Stimulated activated CD8-positive, alpha-beta memory T cell treated with anti-CD3 and anti-CD28 coated beads, Interleukin-12 subunit alpha, Interleukin-12 subunit beta, amount 100 ng/mL, for 1 hour (primary cell): ENCODE measurements around the gene C13orf46.

ENCODE experiments used
- DNase-seq: peaks from one replicate; pipeline ENCODE4 v3.0.0-alpha.2; 2020; ENCODE audit warnings: low read depth

C13orf46 gene

DNA sequence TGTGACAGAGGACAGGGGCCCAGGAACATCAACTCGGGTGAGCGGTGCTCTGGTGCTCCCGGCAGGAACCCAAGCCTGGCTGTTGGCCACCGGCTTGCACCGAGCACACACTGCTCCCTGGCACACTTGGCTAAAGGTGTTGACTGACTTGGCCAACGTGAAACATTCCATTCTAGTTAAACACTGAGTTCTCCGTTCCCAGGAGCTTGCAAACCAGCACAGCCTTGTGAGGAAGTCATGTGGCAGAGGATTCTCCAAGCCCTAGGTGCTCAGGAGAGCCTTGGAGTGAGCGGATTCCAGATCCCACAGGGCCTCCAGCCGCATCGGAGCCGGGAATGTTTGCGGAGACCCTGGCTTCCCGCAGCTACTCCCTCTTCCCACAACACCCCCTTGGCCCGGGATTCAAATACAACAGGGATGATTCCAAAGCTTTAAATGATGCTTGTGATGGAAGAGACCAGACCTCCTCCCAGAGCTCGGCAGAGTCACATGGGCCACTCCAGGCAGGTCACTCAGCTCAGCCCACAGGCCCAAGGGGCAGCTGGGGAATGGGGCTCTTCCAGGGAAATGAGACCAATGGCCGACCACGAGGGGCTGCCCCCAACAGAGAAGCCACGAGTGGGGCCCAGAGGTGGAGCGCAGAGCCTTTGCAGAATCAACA, 2.9 kb downstream of the C13orf46 start:
- no peak for DNase-seq

DNA sequence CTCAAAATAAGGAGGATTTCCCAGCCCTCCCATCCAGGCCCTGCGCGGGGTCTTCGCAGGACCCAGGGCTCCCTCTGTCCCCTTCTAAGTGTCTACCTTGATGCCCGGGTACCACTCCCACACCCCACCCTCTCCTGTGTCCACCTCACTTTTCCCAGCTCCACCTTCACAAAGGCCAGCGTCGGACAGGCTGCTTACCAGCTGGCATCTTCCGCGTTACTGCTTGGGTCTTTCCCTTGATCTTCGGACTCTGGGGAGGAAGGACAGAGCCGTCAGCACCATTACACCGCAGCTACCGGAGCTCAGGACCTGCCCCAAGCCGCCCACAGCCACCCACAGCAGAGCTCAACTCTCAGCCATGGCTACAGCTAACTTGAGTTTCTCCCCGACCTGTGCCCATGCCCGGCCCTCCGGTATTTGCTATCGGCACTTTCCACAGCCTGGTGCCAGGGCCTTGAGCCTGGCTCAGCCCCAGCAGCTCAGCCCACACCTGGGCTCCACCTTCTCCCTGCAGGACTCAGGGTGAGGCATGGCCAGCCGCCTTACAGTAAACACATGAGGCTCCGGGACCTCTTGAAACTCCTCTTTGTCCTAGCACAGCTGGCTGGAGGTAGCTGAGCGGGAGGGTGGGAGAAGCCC, 3.8 kb downstream of the C13orf46 start:
- no peak for DNase-seq

DNA sequence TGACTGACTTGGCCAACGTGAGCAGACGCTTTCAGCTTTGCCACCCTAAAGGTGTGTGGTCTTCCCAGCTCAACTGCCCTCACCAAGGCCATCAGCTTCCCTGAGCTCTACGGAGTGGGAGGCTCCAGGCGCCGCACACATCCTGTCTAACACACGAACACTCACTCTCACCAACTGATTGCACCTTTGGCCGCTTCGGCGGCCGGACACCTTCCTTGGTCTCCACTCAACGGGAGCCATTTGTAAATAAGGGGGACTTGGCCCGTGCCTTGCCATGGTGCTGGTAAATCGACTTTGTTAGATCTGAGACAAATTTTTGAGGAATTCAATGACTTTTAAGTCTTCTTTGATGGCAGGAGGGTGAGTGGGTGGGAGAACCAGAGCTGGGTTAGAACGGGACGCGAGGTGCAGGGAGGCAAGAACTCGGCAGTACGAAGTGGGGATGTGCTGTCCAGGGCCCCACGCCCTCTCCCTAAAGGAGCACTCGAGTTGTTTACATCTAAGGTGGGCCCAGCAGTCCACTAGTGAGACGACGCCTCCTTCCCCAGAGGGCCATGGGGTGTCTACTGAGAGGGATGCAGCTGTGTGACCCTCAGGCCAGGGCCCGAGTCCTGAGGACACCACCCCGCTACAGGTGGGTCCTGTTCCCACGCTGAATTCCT, 4.4 kb downstream of the C13orf46 start:
- DNase-seq = no peak

DNA sequence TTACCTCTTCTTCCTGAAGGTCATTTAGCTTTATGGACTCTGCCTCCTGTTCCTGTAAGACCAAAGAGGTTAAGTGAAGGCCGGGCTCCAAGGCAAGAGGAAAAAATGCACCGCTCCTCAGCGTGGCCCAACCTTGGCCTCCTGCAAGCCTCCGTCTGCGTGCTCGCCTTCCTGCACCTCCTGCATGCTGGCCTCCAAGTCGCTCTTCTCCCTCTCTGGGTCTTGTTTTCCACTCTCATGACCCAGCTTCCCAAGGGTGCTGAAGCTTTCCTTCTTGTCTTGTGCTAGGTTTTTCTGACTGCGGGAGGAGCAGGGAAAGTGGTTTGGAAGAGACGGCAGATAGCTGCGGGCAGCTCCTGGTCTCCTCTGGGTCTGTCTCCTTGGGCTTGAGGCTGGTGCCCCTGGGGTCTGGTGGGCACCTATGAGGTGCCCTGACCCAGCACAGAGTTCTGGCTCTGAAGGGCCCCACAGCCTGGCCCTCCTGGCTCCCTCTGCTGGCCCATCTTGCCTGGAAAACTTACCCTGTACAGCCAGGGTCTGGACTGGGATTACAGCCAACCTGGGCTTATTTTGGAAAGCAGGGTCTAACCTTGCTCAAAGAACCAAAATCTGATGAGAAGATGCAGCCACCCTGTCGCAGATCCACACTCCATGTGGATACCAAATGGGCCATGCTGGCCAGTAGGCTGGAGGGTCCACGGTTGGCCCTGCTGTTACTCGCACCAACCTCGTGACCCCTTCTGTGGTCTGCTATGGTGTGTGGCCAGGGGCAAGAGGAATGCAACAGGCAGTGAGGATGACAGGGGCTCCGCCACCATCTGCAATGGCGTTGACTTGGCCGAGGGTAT, 5.2 kb downstream of the C13orf46 start:
- DNase-seq = no peak

DNA sequence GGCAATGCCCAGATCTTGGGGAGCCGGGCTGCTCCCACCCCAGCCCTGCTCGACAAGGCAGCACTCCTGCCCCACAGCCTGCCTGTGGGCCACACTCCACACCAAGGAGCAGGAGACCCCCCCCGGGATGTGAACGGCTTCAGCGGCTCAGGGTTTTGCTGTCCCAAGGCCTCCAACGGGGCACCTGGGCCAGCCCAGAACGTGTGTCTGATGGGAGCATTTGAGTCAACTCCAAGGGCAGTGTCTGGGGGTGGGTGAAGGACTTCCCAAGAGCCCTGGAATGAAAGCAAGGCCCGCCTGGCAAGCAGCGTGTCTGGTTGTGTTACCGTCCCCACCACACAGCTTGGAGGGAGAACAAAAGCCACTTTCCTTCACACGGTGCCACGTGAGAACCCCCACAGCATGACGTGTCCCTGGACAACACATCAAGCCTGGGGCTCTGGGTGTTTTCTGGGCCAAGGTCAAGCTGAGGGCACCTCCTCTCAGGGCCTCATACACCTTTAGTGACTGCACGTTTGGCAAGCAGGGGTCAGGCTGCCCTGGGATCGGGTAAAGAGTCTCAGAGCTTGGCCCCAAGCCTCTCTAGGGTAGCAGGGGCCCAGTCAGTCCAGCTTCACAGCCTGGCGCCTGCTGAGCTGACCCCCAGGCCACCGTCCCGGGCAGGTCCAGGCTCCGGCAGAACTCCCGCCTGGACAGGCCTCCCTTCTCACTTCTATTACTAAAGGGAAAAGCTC, 6.0 kb downstream of the C13orf46 start:
- DNase-seq = no peak

DNA sequence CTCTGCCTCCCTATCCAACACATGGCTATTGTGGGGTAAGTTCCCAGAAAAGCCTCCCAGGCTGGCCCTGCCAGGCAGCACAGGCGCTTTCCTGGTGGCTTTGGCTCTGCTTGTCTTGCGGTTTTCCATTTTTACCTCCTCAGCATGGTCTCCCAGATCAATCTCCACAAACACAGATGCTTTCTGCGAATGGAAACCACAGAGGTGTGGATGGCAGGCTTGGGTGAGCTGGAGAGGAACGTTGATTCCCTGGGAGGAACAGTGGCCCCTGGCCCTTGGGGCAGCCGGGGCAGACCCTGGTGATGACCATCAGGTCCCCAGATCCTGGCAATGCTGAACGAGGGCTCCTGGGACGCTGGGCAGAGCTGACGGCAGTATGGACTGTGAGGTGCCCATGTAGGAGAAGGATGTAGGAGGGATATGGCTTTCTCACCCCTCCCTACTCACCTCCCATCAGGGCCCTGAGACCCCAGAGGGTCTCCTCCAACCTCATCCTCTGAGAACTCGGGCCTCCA, 6.6 kb downstream of the C13orf46 start:
- DNase-seq = no peak

DNA sequence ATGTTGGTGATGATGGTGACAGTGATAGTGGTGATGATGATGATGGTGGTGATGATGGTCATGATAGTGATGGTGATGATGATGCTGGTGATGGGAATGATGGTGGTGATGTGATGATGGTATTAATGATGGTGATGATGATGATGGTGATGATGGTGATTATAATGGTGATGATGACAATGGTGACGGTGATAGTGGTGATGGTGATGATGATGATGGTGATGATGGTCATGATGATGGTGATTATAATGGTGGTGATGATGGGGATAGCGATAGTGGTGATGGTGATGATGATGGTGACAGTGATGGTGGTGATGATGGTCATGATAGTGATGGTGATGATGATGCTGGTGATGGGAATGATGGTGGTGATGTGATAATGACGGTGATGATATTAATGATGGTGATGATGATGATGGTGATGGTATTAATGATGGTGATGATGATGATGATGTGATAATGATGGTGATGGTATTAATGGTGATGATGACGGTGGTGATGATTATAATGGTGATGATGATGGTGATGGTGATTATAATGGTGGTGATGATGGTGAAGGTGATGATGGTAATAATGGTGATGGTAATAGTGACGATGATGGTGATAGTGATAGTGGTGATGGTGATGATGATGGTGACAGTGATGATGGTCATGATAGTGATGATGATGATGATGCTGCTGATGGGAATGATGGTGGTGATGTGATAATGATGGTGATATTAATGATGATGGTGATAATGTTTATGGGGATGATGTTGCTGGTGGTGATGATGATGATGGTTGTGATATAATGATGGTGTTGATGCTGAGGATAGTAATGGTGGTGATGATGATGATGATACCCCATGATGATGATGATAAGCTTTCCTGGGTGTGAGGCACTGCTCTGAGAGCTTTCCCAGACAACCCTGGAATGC, 7.7 kb downstream of the C13orf46 start:
- no peak for DNase-seq

DNA sequence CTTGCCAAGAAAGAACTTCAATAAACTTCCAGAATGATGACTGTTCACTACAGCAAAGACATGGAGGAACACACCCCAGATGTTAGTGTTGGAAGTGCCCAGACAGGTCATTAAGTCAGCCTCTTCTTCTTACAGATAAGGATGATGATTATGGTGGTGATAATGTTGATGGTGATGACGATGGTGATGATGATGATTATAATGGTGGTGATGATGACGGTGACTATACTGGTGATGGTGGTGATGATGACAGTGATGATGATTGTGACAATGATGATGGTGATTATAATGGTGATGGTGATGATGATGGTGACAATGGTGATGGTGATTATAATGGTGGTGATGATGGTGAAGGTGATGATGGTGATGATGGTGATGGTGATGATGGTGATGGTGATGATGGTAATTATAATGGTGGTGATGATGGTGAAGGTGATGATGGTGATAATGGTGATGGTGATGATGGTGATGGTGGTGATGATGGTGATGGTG, 8.4 kb downstream of the C13orf46 start:
- no peak for DNase-seq

DNA sequence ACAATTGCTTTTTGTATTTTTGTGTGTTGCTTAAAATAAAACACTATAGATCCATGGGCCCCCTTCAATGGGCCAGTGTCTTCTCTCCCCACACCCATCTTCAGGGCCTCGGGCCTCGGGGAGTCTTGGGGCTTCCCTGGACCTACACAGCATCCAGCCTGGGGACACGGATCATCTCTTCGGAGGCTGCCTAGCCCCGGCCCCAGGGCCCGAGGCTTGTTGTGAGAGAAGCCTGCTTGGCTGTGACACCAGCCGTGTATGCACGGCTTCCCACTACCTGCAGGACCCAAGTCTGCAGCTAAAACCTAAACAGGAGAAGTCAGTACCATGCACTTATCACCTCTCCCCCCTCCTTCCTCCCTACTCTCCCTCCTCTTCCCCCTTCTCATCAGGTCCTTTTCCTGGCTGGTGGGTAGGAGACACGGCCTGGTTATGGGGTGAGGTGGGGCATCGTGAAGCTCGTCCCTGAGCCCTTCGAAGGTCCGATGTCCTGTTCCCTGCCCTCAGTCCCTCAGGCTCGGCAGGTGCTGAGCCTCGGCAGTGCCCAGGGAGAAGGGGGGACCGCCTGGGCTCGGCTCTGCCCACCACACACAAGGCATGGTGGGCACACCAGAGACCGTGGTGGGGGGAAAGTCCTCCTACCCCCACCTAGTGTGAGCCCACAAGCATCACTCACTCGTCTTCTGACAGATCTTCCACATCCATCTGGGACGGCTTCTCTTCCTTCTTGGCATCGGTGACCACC, 9.5 kb downstream of the C13orf46 start:
- DNase-seq = no peak

DNA sequence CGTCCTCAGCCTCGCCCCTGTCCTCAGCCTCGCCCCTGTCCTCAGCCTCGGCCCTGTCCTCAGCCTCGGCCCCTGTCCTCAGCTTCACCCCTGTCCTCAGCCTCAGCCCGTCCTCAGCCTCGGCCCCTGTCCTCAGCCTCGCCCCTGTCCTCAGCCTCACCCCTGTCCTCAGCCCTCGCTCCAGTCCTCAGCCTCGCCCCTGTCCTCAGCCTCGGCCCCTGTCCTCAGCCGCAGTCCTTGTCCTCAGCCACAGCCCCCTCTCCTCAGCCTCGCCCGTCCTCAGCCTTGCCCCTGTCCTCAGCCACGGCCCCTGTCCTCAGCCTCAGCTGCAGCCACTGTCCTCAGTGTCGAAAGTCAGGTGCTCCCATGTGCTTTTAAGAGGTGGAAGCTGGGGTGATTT, 10.5 kb downstream of the C13orf46 start:
- DNase-seq = no peak

DNA sequence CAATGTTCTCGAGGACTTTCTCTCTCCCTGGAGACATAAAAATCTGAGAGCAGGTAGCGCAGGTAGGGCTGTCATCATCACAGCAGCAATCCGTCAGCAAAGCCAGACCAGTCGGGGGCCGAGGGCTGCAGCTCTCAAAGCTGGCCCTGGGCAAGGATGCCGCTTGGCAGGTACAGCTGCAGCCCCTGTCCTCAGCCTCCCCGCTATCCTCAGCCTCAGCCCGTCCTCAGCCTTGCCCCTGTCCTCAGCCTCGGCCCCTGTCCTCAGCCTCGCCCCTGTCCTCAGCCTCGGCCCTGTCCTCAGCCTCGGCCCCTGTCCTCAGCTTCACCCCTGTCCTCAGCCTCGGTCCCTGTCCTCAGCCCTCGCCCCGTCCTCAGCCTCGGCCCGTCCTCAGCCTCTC, 10.9 kb downstream of the C13orf46 start:
- no peak for DNase-seq

DNA sequence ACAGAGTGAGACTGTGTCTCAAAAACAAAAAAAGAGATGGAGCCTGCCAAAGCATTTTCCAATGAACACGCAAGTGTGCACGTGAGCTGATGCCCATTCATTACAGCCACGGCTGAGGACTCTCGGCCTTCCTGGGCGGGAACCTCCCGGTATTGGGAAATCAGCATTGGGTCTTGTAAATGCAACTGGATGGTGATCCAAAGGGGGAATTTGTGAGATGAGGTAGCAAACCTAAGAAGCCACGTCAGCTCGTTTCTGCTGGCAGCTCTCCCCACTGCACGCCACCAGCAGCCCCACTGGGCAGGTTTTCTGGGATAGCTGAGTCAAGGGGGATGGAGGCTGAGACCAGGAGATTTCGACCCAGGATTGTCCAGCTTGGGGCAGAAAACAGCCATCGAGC, 11.5 kb downstream of the C13orf46 start:
- DNase-seq = no peak

DNA sequence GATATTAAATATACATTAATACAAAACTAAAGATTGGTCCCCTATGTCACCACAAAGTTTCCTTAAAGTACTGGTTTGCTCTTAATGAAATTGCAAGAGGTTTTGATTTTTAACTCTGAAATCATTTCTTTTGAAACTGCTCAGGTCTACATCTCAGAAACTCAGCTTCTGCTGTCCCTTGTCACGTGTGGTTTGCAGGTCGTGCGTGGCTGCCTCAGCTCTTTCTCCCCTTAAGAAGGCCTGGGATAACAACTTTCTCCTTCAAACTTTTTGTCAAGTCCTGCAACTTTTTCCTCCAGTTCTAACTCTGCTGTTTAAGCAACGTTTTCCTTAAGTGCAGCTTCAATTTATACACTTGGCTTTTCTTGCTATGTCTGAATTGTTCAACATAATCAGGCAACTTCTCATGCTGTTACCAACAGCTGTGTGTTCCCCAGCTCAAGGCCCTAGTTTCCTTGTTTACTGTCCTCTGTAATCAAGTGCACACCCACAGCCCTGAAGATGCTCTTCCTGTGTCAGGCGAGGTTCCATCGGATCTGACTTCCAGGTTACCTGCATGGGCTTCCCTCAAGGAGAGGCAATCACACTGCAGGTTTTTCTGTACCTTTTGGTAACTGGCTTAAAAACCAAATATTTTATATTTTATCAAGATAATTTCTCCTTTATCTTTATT, 13.5 kb downstream of the C13orf46 start:
- DNase-seq = no peak

DNA sequence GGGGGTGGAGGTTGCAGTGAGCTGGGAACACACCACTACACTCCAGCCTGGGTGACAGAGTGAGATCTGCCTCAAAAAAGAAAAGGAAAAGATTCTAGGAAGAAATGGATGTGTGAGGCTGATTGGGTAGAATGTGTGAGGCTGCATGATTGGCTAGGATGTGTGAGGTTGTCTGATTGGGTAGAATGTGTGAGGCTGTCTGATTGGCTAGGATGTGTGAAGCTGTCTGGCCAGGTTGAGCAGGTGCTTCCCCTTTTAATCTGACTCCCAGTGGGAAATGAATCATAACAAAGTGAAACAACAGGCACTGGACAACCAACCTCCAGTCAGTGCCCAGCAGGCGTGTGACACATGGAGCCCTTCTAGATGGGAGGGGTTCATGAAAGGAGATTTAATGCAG, 14.7 kb downstream of the C13orf46 start:
- DNase-seq = no peak

DNA sequence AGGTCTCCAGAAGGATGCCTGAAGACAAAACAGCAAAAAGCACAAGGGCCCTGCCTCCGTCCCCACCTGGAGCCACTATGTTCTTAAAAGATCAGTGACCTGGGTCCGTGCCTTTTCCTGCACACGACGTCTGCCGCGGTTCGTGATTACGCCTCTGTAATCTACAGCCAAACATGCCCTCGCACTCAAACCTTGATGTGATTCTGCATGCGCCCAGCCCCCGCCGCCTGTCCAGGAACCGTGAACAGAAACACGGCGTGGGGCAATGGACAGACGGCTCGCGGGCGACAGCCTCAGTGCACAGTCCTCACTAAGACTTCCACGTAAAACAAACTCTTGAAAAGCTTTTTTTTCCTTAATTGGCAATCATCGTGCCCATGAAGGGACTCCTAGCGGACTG, 15.5 kb downstream of the C13orf46 start:
- no peak for DNase-seq

DNA sequence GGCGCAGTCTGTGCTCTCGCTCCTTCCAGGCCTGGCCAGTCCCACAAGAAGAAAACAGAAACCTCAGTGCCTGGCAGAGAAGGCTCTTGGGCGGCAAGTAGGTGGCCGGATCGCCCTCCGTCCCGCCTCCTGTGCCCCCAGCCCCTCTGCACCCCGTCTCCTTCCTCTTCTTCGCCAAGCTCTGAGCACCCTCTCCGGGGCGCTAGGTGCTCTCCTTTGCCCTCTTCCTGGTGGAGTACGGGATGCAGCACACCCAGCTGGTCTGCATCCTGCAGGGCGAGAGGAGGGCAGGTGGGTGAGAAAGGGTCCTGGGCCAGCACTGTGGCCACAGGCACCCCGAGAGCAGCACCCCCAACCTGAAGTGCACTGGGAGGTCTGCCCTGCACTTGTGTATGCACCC, 17.3 kb downstream of the C13orf46 start:
- no peak for DNase-seq

DNA sequence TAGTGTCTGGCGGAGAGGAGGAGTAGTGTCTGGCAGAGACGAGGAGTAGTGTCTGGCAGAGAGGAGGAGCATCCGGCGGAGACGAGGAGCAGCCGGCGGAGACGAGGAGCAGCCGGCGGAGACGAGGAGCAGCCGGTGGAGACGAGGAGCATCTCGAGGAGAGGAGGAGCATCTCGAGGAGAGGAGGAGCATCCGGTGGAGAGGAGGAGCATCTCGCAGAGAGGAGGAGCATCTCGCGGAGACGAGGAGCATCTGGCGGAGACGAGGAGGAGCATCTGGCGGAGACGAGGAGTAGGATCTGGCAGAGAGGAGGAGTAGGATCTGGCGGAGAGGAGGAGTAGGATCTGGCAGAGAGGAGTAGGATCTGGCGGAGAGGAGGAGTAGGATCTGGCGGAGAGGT, 18.2 kb downstream of the C13orf46 start:
- DNase-seq = no peak

DNA sequence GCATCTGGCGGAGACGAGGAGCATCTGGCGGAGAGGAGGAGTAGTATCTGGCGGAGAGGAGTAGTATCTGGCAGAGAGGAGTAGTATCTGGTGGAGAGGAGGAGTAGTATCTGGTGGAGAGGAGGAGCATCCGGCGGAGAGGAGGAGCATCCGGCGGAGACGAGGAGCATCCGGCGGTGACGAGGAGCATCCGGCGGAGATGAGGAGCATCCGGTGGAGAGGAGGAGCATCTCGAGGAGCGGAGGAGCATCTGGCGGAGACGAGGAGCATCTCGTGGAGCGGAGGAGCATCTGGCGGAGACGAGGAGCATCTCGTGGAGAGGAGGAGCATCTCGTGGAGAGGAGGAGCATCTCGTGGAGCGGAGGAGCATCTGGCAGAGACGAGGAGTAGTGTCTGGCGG, 18.6 kb downstream of the C13orf46 start:
- DNase-seq = no peak
